ENCODE results near the gene RELT. TPM values are rescaled to one million over a fixed set of nuclear protein-coding genes. Genes with fewer than 3 reads are reported as not detected.

The RELT gene
- total RNA-seq, 1 donor from 2014 or later, result 1.6 TPM

GRCh38 chr11:73347067-73347466 lies 29.1 kb upstream of the RELT start:
- H3K27me3 ChIP-seq (ENCODE audit: control insufficient read depth in 3 of 3, insufficient read depth in 3 of 3, low read length in 3 of 3), result no peaks in the 10 kb centered on the region
- no peak overlapping the region for H3K9ac ChIP-seq (ENCODE audit: low read depth in 1 of 3, low read length in 3 of 3)
- H3K4me3 ChIP-seq (ENCODE audit: low read length in 3 of 3), result no peak overlapping the region
- H3K9me3 ChIP-seq (ENCODE audit: control insufficient read depth in 3 of 3, low read length in 3 of 3), result no peaks in the 10 kb centered on the region
- H3K36me3 ChIP-seq (ENCODE audit: control insufficient read depth in 3 of 3, insufficient read depth in 3 of 3, low read length in 3 of 3), result peaks cover 0 to 11% (median 3%) of the 10 kb centered on the region in 3 donors
- H3K4me1 ChIP-seq (ENCODE audit: control insufficient read depth in 3 of 3, insufficient read depth in 3 of 3, low read length in 3 of 3), result peaks cover 27 to 31% (median 31%) of the 10 kb centered on the region in 3 donors
- H3K27ac ChIP-seq (ENCODE audit: low read depth, low read length), result no peak overlapping the region

GRCh38 chr11:73348838-73349237 lies 27.4 kb upstream of the RELT start:
- Histone ChIP-seq H3K36me3 (ENCODE audit: control insufficient read depth in 3 of 3, insufficient read depth in 3 of 3, low read length in 3 of 3) (peaks cover 0 to 15% (median 5%) of the 10 kb centered on the region in 3 donors), H3K27me3 (ENCODE audit: control insufficient read depth in 3 of 3, insufficient read depth in 3 of 3, low read length in 3 of 3) (no peaks in the 10 kb centered on the region), H3K9ac (ENCODE audit: low read depth in 1 of 3, low read length in 3 of 3) (no peak overlapping the region), H3K9me3 (ENCODE audit: control insufficient read depth in 3 of 3, low read length in 3 of 3) (no peaks in the 10 kb centered on the region), H3K4me1 (ENCODE audit: control insufficient read depth in 3 of 3, insufficient read depth in 3 of 3, low read length in 3 of 3) (peaks cover 19 to 28% (median 22%) of the 10 kb centered on the region in 3 donors), H3K4me3 (ENCODE audit: low read length in 3 of 3) (no peak overlapping the region), H3K27ac (ENCODE audit: low read depth, low read length) (no peak overlapping the region)

- Histone ChIP-seq H3K36me3 (ENCODE audit: control insufficient read depth in 3 of 3, insufficient read depth in 3 of 3, low read length in 3 of 3) (peaks cover 0 to 15% (median 5%) of the 10 kb centered on the region in 3 donors), H3K4me3 (ENCODE audit: low read length in 3 of 3) (no peak overlapping the region), H3K27ac (ENCODE audit: low read depth, low read length) (no peak overlapping the region), H3K4me1 (ENCODE audit: control insufficient read depth in 3 of 3, insufficient read depth in 3 of 3, low read length in 3 of 3) (peaks cover 11 to 22% (median 14%) of the 10 kb centered on the region in 3 donors), H3K27me3 (ENCODE audit: control insufficient read depth in 3 of 3, insufficient read depth in 3 of 3, low read length in 3 of 3) (no peaks in the 10 kb centered on the region), H3K9me3 (ENCODE audit: control insufficient read depth in 3 of 3, low read length in 3 of 3) (no peaks in the 10 kb centered on the region), H3K9ac (ENCODE audit: low read depth in 1 of 3, low read length in 3 of 3) (no peak overlapping the region)
Measured at GRCh38 chr11:73349633-73350032, 26.6 kb upstream of the RELT start.

GRCh38 chr11:73350908-73351636 lies 25.1 kb upstream of the RELT start:
- Histone ChIP-seq H3K4me3 (ENCODE audit: low read length in 3 of 3) (no peak overlapping the region), H3K9me3 (ENCODE audit: control insufficient read depth in 3 of 3, low read length in 3 of 3) (no peaks in the 10 kb centered on the region), H3K27ac (ENCODE audit: low read depth, low read length) (no peak overlapping the region), H3K36me3 (ENCODE audit: control insufficient read depth in 3 of 3, insufficient read depth in 3 of 3, low read length in 3 of 3) (peaks cover 0 to 21% (median 5%) of the 10 kb centered on the region in 3 donors), H3K4me1 (ENCODE audit: control insufficient read depth in 3 of 3, insufficient read depth in 3 of 3, low read length in 3 of 3) (peaks cover 2 to 12% (median 12%) of the 10 kb centered on the region in 3 donors), H3K27me3 (ENCODE audit: control insufficient read depth in 3 of 3, insufficient read depth in 3 of 3, low read length in 3 of 3) (no peaks in the 10 kb centered on the region), H3K9ac (ENCODE audit: low read depth in 1 of 3, low read length in 3 of 3) (no peak overlapping the region)

- Histone ChIP-seq H3K27me3 (ENCODE audit: control insufficient read depth in 3 of 3, insufficient read depth in 3 of 3, low read length in 3 of 3) (no peaks in the 10 kb centered on the region), H3K4me3 (ENCODE audit: low read length in 3 of 3) (no peak overlapping the region), H3K36me3 (ENCODE audit: control insufficient read depth in 3 of 3, insufficient read depth in 3 of 3, low read length in 3 of 3) (peaks cover 0 to 23% (median 7%) of the 10 kb centered on the region in 3 donors), H3K27ac (ENCODE audit: low read depth, low read length) (no peak overlapping the region), H3K4me1 (ENCODE audit: control insufficient read depth in 3 of 3, insufficient read depth in 3 of 3, low read length in 3 of 3) (peaks cover 2 to 12% (median 12%) of the 10 kb centered on the region in 3 donors), H3K9me3 (ENCODE audit: control insufficient read depth in 3 of 3, low read length in 3 of 3) (no peaks in the 10 kb centered on the region), H3K9ac (ENCODE audit: low read depth in 1 of 3, low read length in 3 of 3) (no peak overlapping the region)
Measured at GRCh38 chr11:73353422-73353821, 22.8 kb upstream of the RELT start.

- Histone ChIP-seq H3K27ac (ENCODE audit: low read depth, low read length) (no peak overlapping the region), H3K9me3 (ENCODE audit: control insufficient read depth in 3 of 3, low read length in 3 of 3) (no peaks in the 10 kb centered on the region), H3K4me3 (ENCODE audit: low read length in 3 of 3) (no peak overlapping the region), H3K27me3 (ENCODE audit: control insufficient read depth in 3 of 3, insufficient read depth in 3 of 3, low read length in 3 of 3) (no peaks in the 10 kb centered on the region), H3K9ac (ENCODE audit: low read depth in 1 of 3, low read length in 3 of 3) (no peak overlapping the region), H3K4me1 (ENCODE audit: control insufficient read depth in 3 of 3, insufficient read depth in 3 of 3, low read length in 3 of 3) (peaks cover 14 to 27% (median 23%) of the 10 kb centered on the region in 3 donors), H3K36me3 (ENCODE audit: control insufficient read depth in 3 of 3, insufficient read depth in 3 of 3, low read length in 3 of 3) (peaks cover 0 to 23% (median 10%) of the 10 kb centered on the region in 3 donors)
Measured at GRCh38 chr11:73355109-73355508, 21.1 kb upstream of the RELT start.

GRCh38 chr11:73356979-73357860 lies 19.0 kb upstream of the RELT start:
- H3K27me3 ChIP-seq (ENCODE audit: control insufficient read depth in 3 of 3, insufficient read depth in 3 of 3, low read length in 3 of 3), result no peaks in the 10 kb centered on the region
- peaks cover 16 to 29% (median 28%) of the 10 kb centered on the region in 3 donors for H3K4me1 ChIP-seq (ENCODE audit: control insufficient read depth in 3 of 3, insufficient read depth in 3 of 3, low read length in 3 of 3)
- H3K36me3 ChIP-seq (ENCODE audit: control insufficient read depth in 3 of 3, insufficient read depth in 3 of 3, low read length in 3 of 3), result peaks cover 0 to 27% (median 14%) of the 10 kb centered on the region in 3 donors
- H3K9me3 ChIP-seq (ENCODE audit: control insufficient read depth in 3 of 3, low read length in 3 of 3), result no peaks in the 10 kb centered on the region
- H3K9ac ChIP-seq (ENCODE audit: low read depth in 1 of 3, low read length in 3 of 3), result peak overlapping the region in 1 of 3 donors; percentile 16
- no peak overlapping the region for H3K27ac ChIP-seq (ENCODE audit: low read depth, low read length)
- H3K4me3 ChIP-seq (ENCODE audit: low read length in 3 of 3), result no peak overlapping the region

- H3K4me1 ChIP-seq (ENCODE audit: control insufficient read depth in 3 of 3, insufficient read depth in 3 of 3, low read length in 3 of 3), result peaks cover 16 to 24% (median 23%) of the 10 kb centered on the region in 3 donors
Measured at GRCh38 chr11:73358071-73358470, 18.1 kb upstream of the RELT start.

GRCh38 chr11:73359341-73359740 lies 16.9 kb upstream of the RELT start:
- Histone ChIP-seq H3K9ac (ENCODE audit: low read depth in 1 of 3, low read length in 3 of 3) (peak overlapping the region in 2 of 3 donors; percentile 42 to 45), H3K27me3 (ENCODE audit: control insufficient read depth in 3 of 3, insufficient read depth in 3 of 3, low read length in 3 of 3) (no peaks in the 10 kb centered on the region), H3K36me3 (ENCODE audit: control insufficient read depth in 3 of 3, insufficient read depth in 3 of 3, low read length in 3 of 3) (peaks cover 9 to 42% (median 22%) of the 10 kb centered on the region in 3 donors)

More at GRCh38 chr11:73358071-73358470, 18.1 kb upstream of the RELT start:
- Histone ChIP-seq H3K36me3 (ENCODE audit: control insufficient read depth in 3 of 3, insufficient read depth in 3 of 3, low read length in 3 of 3) (peaks cover 1 to 32% (median 17%) of the 10 kb centered on the region in 3 donors), H3K27me3 (ENCODE audit: control insufficient read depth in 3 of 3, insufficient read depth in 3 of 3, low read length in 3 of 3) (no peaks in the 10 kb centered on the region), H3K4me3 (ENCODE audit: low read length in 3 of 3) (no peak overlapping the region), H3K27ac (ENCODE audit: low read depth, low read length) (no peak overlapping the region), H3K9me3 (ENCODE audit: control insufficient read depth in 3 of 3, low read length in 3 of 3) (no peaks in the 10 kb centered on the region), H3K9ac (ENCODE audit: low read depth in 1 of 3, low read length in 3 of 3) (peak overlapping the region in 1 of 3 donors; percentile 16)

More at GRCh38 chr11:73359341-73359740, 16.9 kb upstream of the RELT start:
- Histone ChIP-seq H3K4me1 (ENCODE audit: control insufficient read depth in 3 of 3, insufficient read depth in 3 of 3, low read length in 3 of 3) (peaks cover 16 to 21% (median 21%) of the 10 kb centered on the region in 3 donors), H3K4me3 (ENCODE audit: low read length in 3 of 3) (no peak overlapping the region), H3K27ac (ENCODE audit: low read depth, low read length) (peak overlapping the region; percentile 32), H3K9me3 (ENCODE audit: control insufficient read depth in 3 of 3, low read length in 3 of 3) (no peaks in the 10 kb centered on the region)
